Stomach (tissue), 9 donors: ENCODE results near the gene SNCA. TPM values are rescaled to one million over a fixed set of nuclear protein-coding genes. Genes with fewer than 3 reads are reported as not detected.

Source experiments
- DNase-seq, 2 donors: peaks; one replicate each; pipeline versions ENCODE4 v3.0.0 to v3.0.0-alpha.2; 2013 to 2019
- H3K27ac ChIP-seq, 5 donors: fragments of 200-600 bp in 4 of 5; sonication (generic) in 4 of 5; one replicate each; pipeline ENCODE4 v1.5.1; 2013 to 2019; ENCODE audit warnings: mild to moderate bottlenecking in 1 of 5, moderate library complexity in 1 of 5
- H3K27me3 ChIP-seq, 3 donors: fragments of 200-600 bp; sonication (generic); one replicate each; pipeline ENCODE4 v1.5.1; 2017 to 2019; ENCODE audit warnings: mixed run types in 1 of 3
- H3K36me3 ChIP-seq, 4 donors: fragments of 200-600 bp; sonication (generic); 1 replicate in 3 of 4; 2 replicates in 1 of 4; pipeline ENCODE4 v1.5.1; 2016 to 2019
- H3K4me1 ChIP-seq, 4 donors: fragments of 200-600 bp; sonication (generic); one replicate each; pipeline ENCODE4 v1.5.1; 2016 to 2019
- H3K4me3 ChIP-seq, 4 donors: fragments of 200-600 bp; sonication (generic) in 3 of 4; one replicate each; pipeline ENCODE4 v1.5.1; 2016 to 2019; ENCODE audit warnings: mild to moderate bottlenecking in 1 of 4
- H3K9me3 ChIP-seq, 4 donors: fragments of 200-600 bp; sonication (generic); one replicate each; pipeline ENCODE4 v1.5.1; 2016 to 2019
- EP300 ChIP-seq: sonication (generic); formaldehyde crosslinking; IDR thresholded peaks from one replicate; pipeline ENCODE4 v1.6.1; 2017; ENCODE audit warnings: antibody characterized with exemption
- POLR2A ChIP-seq, 4 donors: fragments of 450-650 bp; IDR thresholded peaks; one replicate each; pipeline ENCODE4 v1.6.1; 2016; ENCODE audit warnings: antibody characterized with exemption in 4 of 4, control low read depth in 2 of 4, mild to moderate bottlenecking in 1 of 4, moderate library complexity in 1 of 4
- POLR2AphosphoS5 ChIP-seq, 3 donors: sonication (generic); formaldehyde crosslinking; IDR thresholded peaks; one replicate each; pipeline ENCODE4 v1.6.1; 2016; ENCODE audit warnings: antibody characterized with exemption in 3 of 3
- WGBS, 5 donors: extraction: QIAGEN DNeasy Blood & Tissue Kit in 3 of 5; methylation state at CpG; one replicate each; pipeline versions ENCODE4 v1.1.5 to v1.1.7; 2013 to 2018; 5-methylcytosine and 5-hydroxymethylcytosine counted together
- intact Hi-C: fragments of 100-400 bp; cut with DNase I; formaldehyde crosslinking; loops from one replicate; pipeline ENCODE4 v1.15.1; 2023; ENCODE audit warnings: low total_unique reads
- polyA plus RNA-seq, 3 donors: library from polyadenylated mRNA; stranded (reverse); fragments of 200-250 nt; gene quantifications; one replicate each; pipeline ENCODE4 v1.2.3, GENCODE V29; 2013
- total RNA-seq, 5 donors: library from RNA; depleted of rRNA; stranded (reverse); fragments of >200 nt; gene quantifications; one replicate each; pipeline versions ENCODE4 v1.1.0 to v1.2.3, GENCODE V29; 2014 to 2016
- TF ChIP-seq, protein P1 (sequence below), 7 experiments: fragments of 450-650 bp in 4 of 7; fragments of 200-600 bp in 3 of 7; sonication (generic) in 3 of 7; IDR thresholded peaks; one replicate each; pipeline ENCODE4 v1.5.1; 2016 to 2019; ENCODE audit warnings: antibody characterized with exemption in 7 of 7, control low read depth in 2 of 7, mild to moderate bottlenecking in 1 of 7
- donor health status: healthy with polysubstance abuse.
- donor health status: Bipolar disorder and iron deficiency.
- donor health status: healthy.

The SNCA gene
- total and polyA plus RNA-seq, 8 donors: 0.58 to 152 (median 5.8) TPM; not detected in 2

DNA sequence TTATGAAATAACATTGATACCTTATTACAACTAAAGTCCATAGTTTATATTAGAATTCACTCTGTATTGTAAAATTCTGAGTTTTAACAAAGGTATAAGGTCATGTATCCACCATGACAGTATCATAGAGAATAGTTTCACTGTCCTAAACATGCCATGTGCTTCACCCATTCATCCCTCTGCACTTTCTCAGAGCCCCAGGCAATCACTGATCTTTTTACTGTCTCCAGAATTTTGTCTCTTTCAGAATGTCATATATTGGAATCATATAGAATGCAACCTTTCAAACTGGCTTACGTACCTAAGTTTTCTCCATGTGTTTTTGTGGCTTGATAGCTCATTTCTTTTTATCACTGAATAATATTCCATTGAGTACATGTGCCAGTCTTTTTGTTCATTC is 33.9 kb downstream of the SNCA start:
- no peak overlapping the region for H3K27ac ChIP-seq
- no peaks in the 10 kb centered on the region for H3K36me3 ChIP-seq
- no peak for DNase-seq
- no peaks in the 10 kb centered on the region for H3K9me3 ChIP-seq
- TF ChIP-seq, protein P1, sequence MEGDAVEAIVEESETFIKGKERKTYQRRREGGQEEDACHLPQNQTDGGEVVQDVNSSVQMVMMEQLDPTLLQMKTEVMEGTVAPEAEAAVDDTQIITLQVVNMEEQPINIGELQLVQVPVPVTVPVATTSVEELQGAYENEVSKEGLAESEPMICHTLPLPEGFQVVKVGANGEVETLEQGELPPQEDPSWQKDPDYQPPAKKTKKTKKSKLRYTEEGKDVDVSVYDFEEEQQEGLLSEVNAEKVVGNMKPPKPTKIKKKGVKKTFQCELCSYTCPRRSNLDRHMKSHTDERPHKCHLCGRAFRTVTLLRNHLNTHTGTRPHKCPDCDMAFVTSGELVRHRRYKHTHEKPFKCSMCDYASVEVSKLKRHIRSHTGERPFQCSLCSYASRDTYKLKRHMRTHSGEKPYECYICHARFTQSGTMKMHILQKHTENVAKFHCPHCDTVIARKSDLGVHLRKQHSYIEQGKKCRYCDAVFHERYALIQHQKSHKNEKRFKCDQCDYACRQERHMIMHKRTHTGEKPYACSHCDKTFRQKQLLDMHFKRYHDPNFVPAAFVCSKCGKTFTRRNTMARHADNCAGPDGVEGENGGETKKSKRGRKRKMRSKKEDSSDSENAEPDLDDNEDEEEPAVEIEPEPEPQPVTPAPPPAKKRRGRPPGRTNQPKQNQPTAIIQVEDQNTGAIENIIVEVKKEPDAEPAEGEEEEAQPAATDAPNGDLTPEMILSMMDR (IDR thresholded peaks at IDR 0.05): no peak
- TF ChIP-seq EP300 (no peak), POLR2AphosphoS5 (IDR thresholded peaks at IDR 0.05) (no peak), POLR2A (IDR thresholded peaks at IDR 0.05) (no peak)
- intact Hi-C loops: no loop called here
- no peaks in the 10 kb centered on the region for H3K27me3 ChIP-seq
- 97 to 100% (median 99%) methylated on average over 1 of the region's 1 CpG for WGBS, 5 donors
- H3K4me3 ChIP-seq: no peak overlapping the region
- no peaks in the 10 kb centered on the region for H3K4me1 ChIP-seq

DNA sequence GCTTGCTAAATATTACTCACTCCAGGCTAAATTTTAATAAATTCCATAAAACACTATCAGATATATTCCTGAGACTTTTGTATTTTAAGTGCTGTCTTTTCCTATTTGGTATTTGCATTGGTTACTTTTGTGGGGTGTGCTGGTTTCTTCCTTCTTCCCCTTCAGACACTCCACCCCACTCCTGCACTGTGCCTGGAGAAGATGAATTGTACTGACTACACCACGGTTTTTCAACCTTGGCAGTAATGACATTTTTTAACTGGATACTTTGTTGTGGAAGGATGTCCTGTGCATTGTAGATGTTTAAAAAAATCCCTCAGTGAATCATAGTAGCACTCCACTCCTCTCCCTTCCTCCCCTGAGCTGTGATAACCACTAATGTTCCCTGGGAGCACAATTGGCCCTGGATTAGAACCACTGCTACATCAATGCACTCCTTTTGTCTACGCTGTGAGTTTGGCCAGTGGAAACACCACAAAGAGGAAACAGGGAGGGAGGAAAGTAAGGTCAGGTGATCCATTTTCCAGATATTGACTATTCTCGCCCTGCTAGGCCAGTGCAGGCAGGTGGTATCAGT is 36.3 kb downstream of the SNCA start:
- TF ChIP-seq EP300: no peak
- TF ChIP-seq POLR2A (IDR thresholded peaks at IDR 0.05): no peak
- TF ChIP-seq, protein P1 (IDR thresholded peaks at IDR 0.05): no peak
- TF ChIP-seq POLR2AphosphoS5 (IDR thresholded peaks at IDR 0.05): no peak
- no peak for DNase-seq
- intact Hi-C loops: no loop called here

DNA sequence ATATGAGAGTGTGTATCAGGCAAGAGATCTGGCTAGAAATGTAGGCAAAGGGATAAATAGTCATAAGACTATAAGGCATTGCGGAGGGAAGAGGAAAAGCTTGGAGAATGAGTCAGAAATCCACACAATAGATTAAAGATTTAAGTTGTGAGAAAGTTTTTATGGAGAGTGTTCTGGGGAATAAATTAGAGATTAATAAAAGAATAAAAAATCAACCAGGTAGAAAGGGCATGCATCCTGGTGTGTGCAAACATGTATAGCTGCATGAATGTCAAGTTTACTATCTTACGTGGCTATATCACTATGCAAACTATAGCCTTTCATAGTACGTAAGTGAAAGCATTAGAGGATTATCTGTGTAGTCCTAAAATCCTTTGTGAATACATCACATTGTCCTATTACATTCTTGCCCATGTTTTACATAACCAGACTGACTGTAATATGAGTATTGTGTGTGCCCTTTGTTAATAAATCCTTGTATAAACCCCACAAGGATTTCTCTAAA is 36.9 kb downstream of the SNCA start:
- no peaks in the 10 kb centered on the region for H3K27me3 ChIP-seq
- no peak overlapping the region for H3K4me3 ChIP-seq
- no peaks in the 10 kb centered on the region for H3K36me3 ChIP-seq
- intact Hi-C loops: no loop called here
- TF ChIP-seq POLR2A (IDR thresholded peaks at IDR 0.05) (no peak), POLR2AphosphoS5 (IDR thresholded peaks at IDR 0.05) (no peak), EP300 (no peak)
- TF ChIP-seq, protein P1 (IDR thresholded peaks at IDR 0.05): no peak
- H3K9me3 ChIP-seq: no peaks in the 10 kb centered on the region
- DNase-seq: peak in 1 of 2 donors; percentile 6
- 40 to 82% (median 54%) methylated on average over 3 of the region's 3 CpGs for WGBS, 5 donors
- no peaks in the 10 kb centered on the region for H3K4me1 ChIP-seq
- no peak overlapping the region for H3K27ac ChIP-seq

More for the DNA sequence above, 36.3 kb downstream of the SNCA start:
- Histone ChIP-seq H3K27ac (no peak overlapping the region), H3K9me3 (no peaks in the 10 kb centered on the region), H3K27me3 (no peaks in the 10 kb centered on the region), H3K36me3 (no peaks in the 10 kb centered on the region), H3K4me3 (no peak overlapping the region), H3K4me1 (no peaks in the 10 kb centered on the region)
- WGBS, 5 donors: 55 to 78% (median 66%) methylated on average over 3 of the region's 3 CpGs

DNA sequence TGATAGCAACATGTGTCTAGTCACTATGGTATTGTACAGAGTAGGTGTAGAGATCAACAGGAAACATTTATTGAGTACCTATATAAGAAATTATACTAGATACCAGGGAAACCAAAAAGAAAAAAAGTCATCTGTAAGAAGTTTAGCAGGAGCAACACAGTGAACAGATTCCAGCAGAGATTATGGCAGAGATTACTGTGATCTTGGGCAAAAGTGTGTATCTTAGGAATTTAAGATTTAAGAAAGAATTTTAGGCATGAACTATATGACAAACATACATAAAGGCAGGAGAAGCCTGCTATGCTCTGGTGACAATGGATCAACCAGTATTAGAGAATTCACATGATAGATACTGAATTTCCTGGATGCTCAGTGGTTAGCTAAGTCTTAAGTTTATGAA is 37.9 kb downstream of the SNCA start:
- Histone ChIP-seq H3K4me1 (no peaks in the 10 kb centered on the region), H3K36me3 (no peaks in the 10 kb centered on the region), H3K9me3 (no peaks in the 10 kb centered on the region), H3K4me3 (no peak overlapping the region), H3K27ac (no peak overlapping the region), H3K27me3 (no peaks in the 10 kb centered on the region)
- no peak for DNase-seq
- TF ChIP-seq POLR2AphosphoS5 (IDR thresholded peaks at IDR 0.05): no peak
- TF ChIP-seq POLR2A (IDR thresholded peaks at IDR 0.05): no peak
- no peak for TF ChIP-seq EP300
- TF ChIP-seq, protein P1 (IDR thresholded peaks at IDR 0.05): no peak
- intact Hi-C loops: no loop called here
